Astrocyte of the spinal cord (primary cell): ENCODE data around the gene ZBTB48.

Source experiments
- DNase-seq: peaks from one replicate; pipeline ENCODE4 v3.0.0; 2011; ENCODE audit warnings: low read depth, low spot score
- H3K4me3 ChIP-seq: 2 replicates; pipeline ENCODE4 v1.5.1; 2011; ENCODE audit warnings: low read depth, mild to moderate bottlenecking, low read length, moderate library complexity
- CTCF ChIP-seq: IDR thresholded peaks from 2 replicates; pipeline ENCODE4 v1.5.1; 2012; ENCODE audit warnings: low read depth, mild to moderate bottlenecking, low read length, inconsistent platforms
- in situ Hi-C: cut with HindIII; loops from 2 replicates; pipeline ENCODE4 v1.10.0; 2017; ENCODE audit warnings: low sequenced_read_pairs

Gene ZBTB48

GRCh38 chr1:6601923-6602668 lies 22.3 kb downstream of the ZBTB48 start:
- peak overlapping the region; percentile 79 for H3K4me3 ChIP-seq
- in situ Hi-C loops, result no loop called here
- DNase-seq, result peak; percentile 63
- TF ChIP-seq CTCF, result no peak

- peak; percentile 91 for DNase-seq
- in situ Hi-C loops, result no loop called here
- TF ChIP-seq CTCF, result no peak
- peak within 1 kb of the TSS; percentile 79 for H3K4me3 ChIP-seq
These were observed 23.0 kb downstream of the ZBTB48 start, which contains the start of gene KLHL21 for GRCh38 chr1:6602669-6603237. KLHL21 (minus strand) TSS chr1:6602869; CDS start chr1:6602817, 52 bp downstream.

- in situ Hi-C loops, result no loop called here
- DNase-seq, result peak; percentile 89
- H3K4me3 ChIP-seq, result peak overlapping the region; percentile 35
- TF ChIP-seq CTCF, result no peak
These were observed 23.6 kb downstream of the ZBTB48 start for GRCh38 chr1:6603238-6603914.

GRCh38 chr1:6603915-6604558 lies 24.2 kb downstream of the ZBTB48 start:
- in situ Hi-C loops, result no loop called here
- DNase-seq, result peak; percentile 85
- TF ChIP-seq CTCF, result no peak
- no peak overlapping the region for H3K4me3 ChIP-seq

- peak; percentile 47 for DNase-seq
- no peak for TF ChIP-seq CTCF
- peak overlapping the region; percentile 56 for H3K4me3 ChIP-seq
- in situ Hi-C loops, result no loop called here
These were observed 33.0 kb downstream of the ZBTB48 start for GRCh38 chr1:6612641-6613360.
